Colonic mucosa (tissue), 4 donors: Measurements from ENCODE around the gene HSPA2. TPM values are rescaled to one million over a fixed set of nuclear protein-coding genes. Genes with fewer than 3 reads are reported as not detected.
"Not testable (repeated sequence)": the region's sequence is repeated elsewhere in the genome, so short reads cannot be mapped to it uniquely, and the experiment has no call there.

Experiments used
- DNase-seq: peaks from one replicate; pipeline ENCODE4 v3.0.0-alpha.2; 2020
- H3K27ac ChIP-seq: fragments of 200-600 bp; one replicate; pipeline ENCODE4 v1.8.0; 2021
- H3K27me3 ChIP-seq: fragments of 200-600 bp; one replicate; pipeline ENCODE4 v1.8.0; 2021
- H3K36me3 ChIP-seq: fragments of 200-600 bp; one replicate; pipeline ENCODE4 v1.8.0; 2021
- H3K4me1 ChIP-seq: fragments of 200-600 bp; one replicate; pipeline ENCODE4 v1.8.0; 2021; ENCODE audit warnings: mild to moderate bottlenecking
- H3K4me3 ChIP-seq: fragments of 200-600 bp; one replicate; pipeline ENCODE4 v1.8.0; 2021
- H3K9ac ChIP-seq, 2 donors: one replicate each; pipeline ENCODE4 v1.7.0; 2013; ENCODE audit warnings: control low read depth in 2 of 2, low read depth in 2 of 2, low read length in 2 of 2
- H3K9me3 ChIP-seq: fragments of 200-600 bp; one replicate; pipeline ENCODE4 v1.8.0; 2021
- intact Hi-C: fragments of 100-400 bp; cut with DNase I; formaldehyde crosslinking; loops from one replicate; pipeline ENCODE4 v1.14.1; 2022
- total RNA-seq, 2 donors: library from RNA; stranded (reverse); fragmentation: NEBNext Ultra II Directional in 1 of 2; extraction: Animal tissue kit (Norgen Biotek cat#: 25700) in 1 of 2; gene quantifications; one replicate each; pipeline ENCODE4 v1.2.1, GENCODE V29; 2021
- TF ChIP-seq, protein P1 (sequence below): fragments of 200-600 bp; IDR thresholded peaks from one replicate; pipeline ENCODE4 v1.8.0; 2022; ENCODE audit warnings: antibody characterized with exemption, mild to moderate bottlenecking
- donor health status: healthy.
- donor health status: DM: no; HTN: no; CAD: no.
- donor health status: DM: no; HTN: no; CAD: no.

HSPA2 gene
- total RNA-seq, 2 donors from 2014 or later = 21.6 to 66.1 TPM

DNA sequence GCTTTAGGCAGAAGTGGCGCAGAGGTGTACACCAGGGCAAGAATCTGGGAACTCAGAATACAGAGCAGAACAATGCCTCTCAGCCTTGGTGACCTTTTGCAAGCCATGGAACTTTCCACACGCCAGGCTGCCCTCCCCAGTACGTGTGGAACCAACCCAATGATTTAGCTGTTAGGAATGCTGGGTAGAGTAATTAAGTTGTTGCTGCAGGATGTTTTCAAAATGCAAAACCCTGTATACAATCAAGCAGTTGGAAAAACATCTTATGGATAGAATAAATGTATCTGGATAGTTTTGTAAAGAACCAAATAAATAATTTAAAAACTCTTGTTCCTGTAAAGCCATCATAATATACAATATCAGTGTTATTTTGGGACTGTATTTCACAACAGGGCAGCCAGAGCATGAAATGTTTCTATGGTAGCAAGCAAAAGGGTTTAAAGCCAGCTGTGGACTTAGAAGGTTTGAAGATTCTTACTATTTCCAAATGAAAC, 28.6 kb downstream of the HSPA2 start:
- Histone ChIP-seq H3K4me3 (no peak overlapping the region), H3K36me3 (no peaks in the 10 kb centered on the region), H3K27ac (no peak overlapping the region), H3K27me3 (no peaks in the 10 kb centered on the region), H3K4me1 (no peaks in the 10 kb centered on the region), H3K9ac (no peak overlapping the region), H3K9me3 (no peaks in the 10 kb centered on the region)
- DNase-seq = no peak
- TF ChIP-seq, protein P1, sequence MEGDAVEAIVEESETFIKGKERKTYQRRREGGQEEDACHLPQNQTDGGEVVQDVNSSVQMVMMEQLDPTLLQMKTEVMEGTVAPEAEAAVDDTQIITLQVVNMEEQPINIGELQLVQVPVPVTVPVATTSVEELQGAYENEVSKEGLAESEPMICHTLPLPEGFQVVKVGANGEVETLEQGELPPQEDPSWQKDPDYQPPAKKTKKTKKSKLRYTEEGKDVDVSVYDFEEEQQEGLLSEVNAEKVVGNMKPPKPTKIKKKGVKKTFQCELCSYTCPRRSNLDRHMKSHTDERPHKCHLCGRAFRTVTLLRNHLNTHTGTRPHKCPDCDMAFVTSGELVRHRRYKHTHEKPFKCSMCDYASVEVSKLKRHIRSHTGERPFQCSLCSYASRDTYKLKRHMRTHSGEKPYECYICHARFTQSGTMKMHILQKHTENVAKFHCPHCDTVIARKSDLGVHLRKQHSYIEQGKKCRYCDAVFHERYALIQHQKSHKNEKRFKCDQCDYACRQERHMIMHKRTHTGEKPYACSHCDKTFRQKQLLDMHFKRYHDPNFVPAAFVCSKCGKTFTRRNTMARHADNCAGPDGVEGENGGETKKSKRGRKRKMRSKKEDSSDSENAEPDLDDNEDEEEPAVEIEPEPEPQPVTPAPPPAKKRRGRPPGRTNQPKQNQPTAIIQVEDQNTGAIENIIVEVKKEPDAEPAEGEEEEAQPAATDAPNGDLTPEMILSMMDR = no peak
- intact Hi-C loops = no loop called here

DNA sequence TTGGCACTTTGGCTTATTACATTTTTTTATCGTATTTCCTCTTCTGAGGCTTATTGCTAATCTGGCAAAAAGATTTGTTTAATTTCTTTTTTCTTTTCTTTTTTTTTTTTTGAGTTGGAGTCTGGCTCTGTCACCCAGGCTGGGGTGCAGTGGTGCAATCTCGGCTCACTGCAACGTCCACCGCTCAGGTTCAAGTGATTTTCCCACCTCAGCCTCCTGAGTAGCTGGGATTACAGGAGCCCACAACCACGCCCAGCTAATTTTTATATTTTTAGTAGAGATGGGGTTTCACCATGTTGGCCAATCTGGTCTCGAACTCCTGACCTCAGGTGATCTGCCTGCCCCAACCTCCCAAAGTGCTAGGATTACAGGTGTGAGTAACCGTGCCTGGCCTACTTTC, 29.1 kb downstream of the HSPA2 start:
- DNase-seq = not testable (repeated sequence)

DNA sequence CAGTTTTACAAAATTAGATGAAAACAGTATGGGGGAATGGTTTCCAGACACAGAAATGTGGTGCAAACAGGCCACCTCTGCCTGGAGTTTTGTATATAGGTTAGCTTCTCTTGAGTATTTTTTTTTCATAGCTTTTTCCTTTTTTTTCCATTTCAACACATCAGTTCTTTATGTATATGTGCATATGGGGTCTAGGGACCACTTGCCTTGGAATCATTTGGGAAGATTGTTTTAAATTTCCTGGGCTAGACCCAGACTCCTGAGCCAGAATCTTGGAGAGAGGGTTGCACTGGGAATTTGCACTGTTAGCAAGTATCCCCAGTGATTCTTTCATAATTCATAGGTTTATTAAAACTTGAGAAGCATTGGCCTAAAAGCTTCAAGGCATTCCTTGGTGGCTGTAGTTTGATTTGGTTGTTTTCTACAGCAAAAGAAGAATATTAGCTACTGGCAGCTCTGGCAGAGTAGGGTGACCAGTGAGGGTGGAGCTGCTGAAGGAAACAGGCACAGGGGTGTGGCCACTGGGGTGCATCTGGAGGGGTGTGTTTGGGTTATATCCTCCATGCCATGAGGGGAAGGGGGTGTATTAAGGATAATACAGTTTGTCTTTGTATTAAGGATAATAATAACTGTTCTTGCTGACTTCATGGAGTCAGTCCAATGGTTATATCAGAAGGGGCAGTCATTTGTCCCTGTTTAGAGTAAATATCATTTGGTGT, 32.0 kb downstream of the HSPA2 start:
- Histone ChIP-seq H3K27me3 (no peaks in the 10 kb centered on the region), H3K9ac (no peak overlapping the region), H3K4me1 (no peaks in the 10 kb centered on the region), H3K9me3 (no peaks in the 10 kb centered on the region), H3K36me3 (no peaks in the 10 kb centered on the region), H3K27ac (no peak overlapping the region), H3K4me3 (no peak overlapping the region)
- TF ChIP-seq, protein P1 = no peak
- intact Hi-C loops = no loop called here
- no peak for DNase-seq

More for the DNA sequence above, 29.1 kb downstream of the HSPA2 start:
- H3K4me1 ChIP-seq, H3K9me3 ChIP-seq, H3K9ac ChIP-seq, intact Hi-C loops, H3K27me3 ChIP-seq, H3K36me3 ChIP-seq, H3K4me3 ChIP-seq, H3K27ac ChIP-seq: not testable (repeated sequence)

DNA sequence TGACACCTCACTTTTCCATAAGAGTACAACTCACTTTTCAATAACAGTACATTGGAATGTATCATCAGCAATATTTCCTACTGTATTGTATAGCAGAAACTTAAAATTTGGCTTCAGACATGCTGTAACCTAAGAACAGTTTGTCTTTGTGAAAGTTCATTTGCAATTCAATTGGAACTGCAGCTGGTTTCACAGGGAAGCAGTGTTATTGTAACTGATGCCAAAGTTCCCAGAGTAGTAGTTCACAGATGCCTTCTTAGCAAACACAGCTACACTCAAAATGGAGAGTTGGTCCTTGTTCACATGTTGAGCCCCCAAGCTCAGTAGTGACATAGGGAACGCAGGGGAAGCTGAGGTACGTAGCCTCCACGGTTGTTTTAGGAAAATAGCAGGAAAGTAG, 32.6 kb downstream of the HSPA2 start:
- TF ChIP-seq, protein P1 = no peak
- Histone ChIP-seq H3K36me3 (no peaks in the 10 kb centered on the region), H3K4me3 (no peak overlapping the region), H3K9me3 (no peaks in the 10 kb centered on the region), H3K9ac (no peak overlapping the region), H3K27me3 (no peaks in the 10 kb centered on the region), H3K27ac (no peak overlapping the region), H3K4me1 (no peaks in the 10 kb centered on the region)
- DNase-seq = no peak
- intact Hi-C loops = no loop called here

DNA sequence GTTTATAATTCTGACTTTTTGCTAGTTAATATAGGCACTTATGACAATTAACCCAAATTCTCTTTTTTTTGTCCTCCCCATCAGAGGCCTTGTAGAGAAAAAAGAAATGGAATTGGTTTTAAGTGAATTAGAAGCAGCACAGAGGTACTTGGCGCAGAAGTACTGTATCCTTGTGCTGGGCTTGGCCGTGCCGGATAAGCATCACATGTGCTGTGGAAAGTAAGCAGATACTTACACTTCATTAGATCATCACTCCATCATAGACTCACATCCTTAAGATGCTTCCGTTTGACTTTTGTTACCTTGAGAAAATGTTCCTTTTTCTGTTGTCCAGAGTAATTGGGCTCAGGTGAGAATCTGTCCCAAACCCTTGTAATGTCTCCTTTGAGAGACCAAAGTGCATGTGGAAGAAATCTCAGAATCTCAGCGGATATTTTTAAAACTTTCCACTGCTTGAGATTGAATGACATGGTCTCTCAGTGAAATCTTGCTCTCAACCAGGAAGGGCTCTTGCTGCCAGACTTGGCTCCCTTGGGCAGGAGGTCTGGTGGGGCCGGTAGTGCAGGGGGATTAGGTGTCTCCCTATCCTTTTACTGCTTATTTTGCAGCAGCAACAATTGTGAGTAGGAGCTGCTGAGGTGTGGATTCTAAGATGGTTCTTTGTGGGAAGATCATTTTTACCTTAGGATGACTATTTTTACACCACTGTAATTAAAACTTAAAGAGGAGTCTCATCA, 34.0 kb downstream of the HSPA2 start:
- no peaks in the 10 kb centered on the region for H3K9me3 ChIP-seq
- no peak overlapping the region for H3K4me3 ChIP-seq
- no peaks in the 10 kb centered on the region for H3K36me3 ChIP-seq
- H3K27me3 ChIP-seq = no peaks in the 10 kb centered on the region
- TF ChIP-seq, protein P1 = no peak
- no peak overlapping the region for H3K9ac ChIP-seq
- DNase-seq = no peak
- H3K4me1 ChIP-seq = no peaks in the 10 kb centered on the region
- no peak overlapping the region for H3K27ac ChIP-seq
- intact Hi-C loops = no loop called here

DNA sequence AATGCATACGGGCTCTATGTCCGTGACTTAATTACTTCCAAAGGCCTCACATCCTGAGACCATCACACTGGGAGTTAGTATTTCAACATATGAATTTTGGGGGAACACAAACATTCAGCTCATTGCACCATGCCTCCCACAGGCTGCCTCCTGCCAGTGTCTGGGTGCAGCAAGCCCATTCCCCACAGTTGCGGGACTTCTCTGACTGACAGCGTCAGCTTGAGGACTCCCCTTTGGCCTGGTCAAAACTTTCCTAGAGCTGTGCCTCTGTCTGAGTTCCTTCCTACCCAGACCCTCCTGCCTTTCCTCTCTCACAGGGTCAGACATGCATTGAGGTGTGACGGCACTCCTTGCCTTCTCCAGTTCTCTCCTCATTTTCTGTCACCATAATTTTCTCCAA, 36.7 kb downstream of the HSPA2 start:
- TF ChIP-seq, protein P1 = no peak
- no peaks in the 10 kb centered on the region for H3K4me1 ChIP-seq
- intact Hi-C loops = no loop called here
- no peak overlapping the region for H3K27ac ChIP-seq
- H3K9me3 ChIP-seq = no peaks in the 10 kb centered on the region
- H3K4me3 ChIP-seq = no peak overlapping the region
- H3K36me3 ChIP-seq = no peaks in the 10 kb centered on the region
- DNase-seq = no peak
- no peak overlapping the region for H3K9ac ChIP-seq
- no peaks in the 10 kb centered on the region for H3K27me3 ChIP-seq
